SH-SY5Y (cell line): ENCODE data around the gene CDH8.

Experiments
- GATA2 ChIP-seq: IDR thresholded peaks from 2 replicates; pipeline ENCODE4 v1.6.1; 2011; ENCODE audit warnings: mild to moderate bottlenecking, low read depth, low read length
- GATA3 ChIP-seq: IDR thresholded peaks from 2 replicates; pipeline ENCODE4 v1.6.1; 2011; ENCODE audit warnings: low read depth, mild to moderate bottlenecking, low read length, moderate library complexity

GRCh38 chr16:62036101-62036801 lies at the start of gene CDH8:
- TF ChIP-seq GATA2 (no peak), GATA3 (no peak)
